ENCODE results near the gene PREX1.

DNA sequence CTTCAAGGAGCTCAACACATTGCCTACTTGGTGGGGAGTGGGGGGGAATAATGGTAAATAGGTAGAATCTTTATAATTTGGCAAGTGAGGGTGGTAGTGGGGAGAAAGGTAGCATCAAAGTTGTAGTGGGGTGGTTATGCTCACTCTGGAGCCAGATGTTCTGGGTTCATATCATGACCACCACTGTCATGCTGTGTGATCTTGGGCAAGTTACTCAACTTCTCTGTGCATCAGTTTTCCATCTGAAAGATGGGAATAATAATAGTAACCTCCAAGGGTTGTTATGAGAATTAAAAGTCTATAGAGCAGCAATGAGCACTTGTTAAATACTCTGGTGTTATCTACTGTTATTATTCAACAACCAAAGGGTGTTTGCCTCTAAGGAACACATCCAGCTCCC, 22.0 kb upstream of the PREX1 start:
- TF ChIP-seq YY1 (IDR thresholded peaks at IDR 0.05; ENCODE audit: insufficient read depth, insufficient read length) (no peak), ZNF274 (IDR thresholded peaks at IDR 0.05; ENCODE audit: low read depth, low read length) (no peak), SUZ12 (IDR thresholded peaks at IDR 0.05; ENCODE audit: extremely low read depth, insufficient read depth, insufficient read length) (no peak)

Data from NT2/D1 (cell line).